GM12874 (cell line): ENCODE results near the gene C20orf202.

Source experiments
- CTCF ChIP-seq: IDR thresholded peaks from 2 replicates; pipeline ENCODE4 v1.5.1; 2011; ENCODE audit warnings: low read depth, mild to moderate bottlenecking, control low read depth, low read length, moderate library complexity; ENCODE audit not compliant: insufficient read depth

Gene C20orf202

DNA sequence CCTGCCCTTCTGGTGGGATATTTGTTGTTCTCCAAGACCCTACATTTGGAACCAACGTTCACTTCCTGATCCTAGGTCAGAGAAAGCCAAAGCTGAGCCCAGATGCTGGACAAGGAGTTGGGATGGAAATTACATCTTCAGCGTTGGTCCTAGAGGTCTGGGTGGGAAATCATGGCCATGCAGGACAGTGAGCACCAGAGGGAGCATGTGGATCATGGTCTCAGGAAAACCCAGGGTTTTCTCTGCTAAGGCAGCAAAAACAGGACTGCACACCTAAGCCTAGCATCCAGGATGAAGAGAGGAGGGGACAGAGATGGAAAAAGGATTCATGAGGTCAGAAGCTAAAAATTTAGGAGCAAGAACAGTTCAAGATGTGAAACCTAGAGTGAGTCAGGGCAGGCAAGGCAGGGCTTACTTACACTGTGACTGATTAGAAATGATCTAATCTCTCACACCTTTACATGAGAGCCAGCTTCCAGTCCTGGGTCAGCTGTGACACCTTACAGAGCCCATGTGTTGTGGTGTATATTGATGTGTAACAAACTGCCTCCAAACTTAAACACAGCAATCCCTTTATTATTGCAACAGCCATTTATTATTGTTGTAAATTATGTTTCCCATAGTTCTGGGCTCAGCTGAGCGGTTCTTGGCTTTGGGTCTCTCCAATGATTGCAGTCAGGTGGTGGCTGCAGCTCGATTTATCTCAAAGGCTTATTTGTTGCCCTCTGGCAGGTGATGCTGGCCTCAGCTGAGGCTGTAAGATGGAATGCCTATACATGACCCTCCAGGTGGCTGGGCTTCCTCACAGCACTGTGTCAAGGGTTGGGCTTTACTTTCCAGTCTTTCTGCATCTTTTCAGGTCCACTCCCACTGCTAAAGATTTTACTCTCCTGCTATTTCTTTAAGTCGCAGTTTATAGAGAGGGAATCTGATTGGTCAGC is 6.5 kb downstream of the C20orf202 start:
- TF ChIP-seq CTCF, result no peak

GRCh38 chr20:1210501-1210900 is 7.2 kb downstream of the C20orf202 start:
- no peak for TF ChIP-seq CTCF

- TF ChIP-seq CTCF, result no peak
These were observed 8.8 kb downstream of the C20orf202 start for GRCh38 chr20:1212023-1212422.

DNA sequence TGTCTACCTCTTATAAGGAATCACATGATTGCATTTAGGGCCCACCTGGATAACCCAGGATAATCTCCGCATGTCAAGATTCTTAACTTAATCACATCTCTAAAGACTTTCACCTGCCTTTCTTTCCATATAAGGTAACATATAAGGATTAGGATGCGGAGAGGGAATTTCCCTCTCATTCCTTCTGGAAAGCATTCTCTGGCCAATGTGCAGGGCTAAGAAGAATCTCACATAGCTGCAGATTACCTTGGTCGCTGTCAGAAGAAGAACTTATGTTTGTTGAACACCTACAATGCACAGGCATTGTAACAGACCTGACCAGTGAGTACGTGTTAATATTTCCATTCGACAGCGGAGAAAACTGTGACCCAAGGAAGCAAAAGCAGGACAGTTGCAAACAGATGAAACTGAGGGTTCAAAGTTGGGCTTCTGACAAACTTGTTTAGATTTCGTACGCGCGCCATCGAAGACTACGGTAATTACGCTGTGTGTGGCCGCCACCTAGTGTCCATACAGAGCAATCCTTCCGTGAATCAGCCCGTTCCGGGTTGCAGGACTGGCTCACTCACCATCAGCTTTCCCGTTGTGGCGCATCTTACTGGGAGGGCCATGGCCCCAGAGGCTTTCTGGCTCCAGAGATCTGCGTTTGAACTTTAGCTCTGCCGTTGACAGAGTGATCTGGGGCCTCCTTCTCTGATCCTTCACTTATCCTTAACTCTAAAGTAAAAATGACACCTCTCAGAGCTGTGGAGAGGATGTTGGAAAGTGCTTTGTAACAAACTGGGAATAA is 9.5 kb downstream of the C20orf202 start:
- TF ChIP-seq CTCF, result peak; percentile 82

DNA sequence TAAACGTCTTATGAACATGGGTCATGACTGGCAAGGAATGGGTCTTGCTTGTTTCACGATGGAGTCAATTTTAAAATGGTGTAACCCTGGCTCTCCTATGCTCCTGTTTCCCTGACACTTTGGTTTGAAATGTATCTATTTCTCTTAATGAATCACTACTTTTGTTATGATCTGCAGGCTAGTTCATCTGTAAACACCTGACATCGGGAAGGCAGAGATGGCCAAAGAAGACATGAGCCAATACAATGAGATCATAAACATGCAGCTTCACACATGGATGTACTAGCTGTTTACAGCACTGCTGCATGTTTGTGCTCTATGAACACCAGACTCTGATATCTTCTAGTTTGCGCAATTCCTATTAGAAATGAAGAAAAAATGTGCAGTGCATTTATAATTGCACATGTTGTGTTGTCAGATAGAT is 11.6 kb downstream of the C20orf202 start:
- no peak for TF ChIP-seq CTCF

GRCh38 chr20:1215386-1216170 is 12.3 kb downstream of the C20orf202 start:
- TF ChIP-seq CTCF, result no peak
